ENCODE data around the gene ELMO2. TPM values are rescaled to one million over a fixed set of nuclear protein-coding genes. Genes with fewer than 3 reads are reported as not detected.

The ELMO2 gene
- total and polyA plus RNA-seq, 9 of the 15 experiments (the other 6 are each of a cell fraction or from before 2014, with no cell fraction given): 7.5 to 21.5 (median 15.9) TPM

- no peak for TF ChIP-seq CBFB (CRISPR knock-in tag; IDR thresholded peaks at IDR 0.05)
- no peak for TF ChIP-seq HEY1 (CRISPR knock-in tag; IDR thresholded peaks at IDR 0.05; ENCODE audit: borderline replicate concordance)
- TF ChIP-seq YBX1 (IDR thresholded peaks at IDR 0.05): no peak
- no peak for TF ChIP-seq CEBPB (tag; IDR thresholded peaks at IDR 0.05)
- TF ChIP-seq NCOA6 (IDR thresholded peaks at IDR 0.05): no peak
- no peak for TF ChIP-seq ARID3B (CRISPR knock-in tag; IDR thresholded peaks at IDR 0.05; ENCODE audit: borderline replicate concordance)
- no peak for TF ChIP-seq ZNF354B (CRISPR knock-in tag; IDR thresholded peaks at IDR 0.05)
- no peak for TF ChIP-seq MAFK (IDR thresholded peaks at IDR 0.05; ENCODE audit: low read length)
- TF ChIP-seq TAF7 (tag; IDR thresholded peaks at IDR 0.05): no peak
- no peak for TF ChIP-seq HDAC2 (IDR thresholded peaks at IDR 0.05)
These were observed 44.6 kb downstream of the ELMO2 start (continued) for GRCh38 chr20:46361811-46362210.

- no peak overlapping the region for H3K4me3 ChIP-seq
- no peak overlapping the region for H3K9ac ChIP-seq (ENCODE audit: insufficient read depth in 1 of 2, low read depth in 2 of 2, low read length in 2 of 2)
- H3K4me2 ChIP-seq (ENCODE audit: insufficient read depth, low read length): no peak overlapping the region
- FAIRE-seq: no peak
- H3K27ac ChIP-seq (ENCODE audit: extremely low read depth, low read depth, low read length): no peak overlapping the region
- peaks cover 72% of the 10 kb centered on the region; the same call in 2 of the 3 replicates for H3K36me3 ChIP-seq (ENCODE audit: control insufficient read depth, insufficient read depth, low read length)
- H2AFZ ChIP-seq (ENCODE audit: low read depth, low read length): no peak overlapping the region
- intact Hi-C loops (cut with micrococcal nuclease) (no loop called here), in situ Hi-C loops (cut with MboI) (no loop called here)
- DNase-seq (ENCODE audit: extremely low read depth in 1 of 4, low spot score in 3 of 4): no peak
- no peaks in the 10 kb centered on the region for H3K9me3 ChIP-seq (replicated peaks; ENCODE audit: control insufficient read depth, insufficient read depth, low read depth, low read length)
- POLR2A ChIA-PET: no interaction called here
- peaks cover 34% of the 10 kb centered on the region for H3K79me2 ChIP-seq (ENCODE audit: control insufficient read depth, insufficient read depth, low read length)
- CTCF ChIA-PET (ENCODE audit: low intra/inter-chr PET ratio): no interaction called here
- 89% methylated on average over 4 of the region's 5 CpGs for WGBS (ENCODE audit: insufficient coverage, low coverage, missing lambda C conversion rate)
- no peaks in the 10 kb centered on the region for H3K27me3 ChIP-seq (ENCODE audit: control insufficient read depth in 2 of 2, insufficient read depth in 2 of 2, low read length in 2 of 2)
- H4K20me1 ChIP-seq (replicated peaks; ENCODE audit: control insufficient read depth, insufficient read depth, low read length): peaks cover 29% of the 10 kb centered on the region
- no TSS peak for BruUV-seq (replicated peaks)
- no peak for ATAC-seq
- peaks cover 9 to 23% of the 10 kb centered on the region in 2 experiments; a peak in 4 of 5 replicates for H3K4me1 ChIP-seq (replicated peaks in 1 of 2; ENCODE audit: control insufficient read depth in 2 of 2, insufficient read depth in 2 of 2, low read length in 2 of 2)
- H3K9me1 ChIP-seq (ENCODE audit: control insufficient read depth, insufficient read depth, low read length): no peaks in the 10 kb centered on the region
- no peak for TF ChIP-seq CGGBP1 (CRISPR knock-in tag; IDR thresholded peaks at IDR 0.05)
- no peak for TF ChIP-seq MNT (conservative IDR thresholded peaks at IDR 0.05)
- TF ChIP-seq SLC30A9 (CRISPR knock-in tag; IDR thresholded peaks at IDR 0.05): no peak
- no peak for TF ChIP-seq XRCC3 (IDR thresholded peaks at IDR 0.05)
- TF ChIP-seq ZHX1 (conservative IDR thresholded peaks at IDR 0.05; ENCODE audit: low read length): no peak
- TF ChIP-seq ZNF449 (CRISPR knock-in tag; IDR thresholded peaks at IDR 0.05): no peak
- TF ChIP-seq ZBTB17 (CRISPR knock-in tag; IDR thresholded peaks at IDR 0.05): no peak
These were observed 45.0 kb downstream of the ELMO2 start for GRCh38 chr20:46361381-46361780.
